SU-DHL-6 (cell line): ENCODE results near the gene ORMDL2.

ENCODE experiments used
- H2AFZ ChIP-seq: fragments of 200-600 bp; sonication (generic); 2 replicates; pipeline ENCODE4 v1.6.1; 2014; ENCODE audit warnings: low read depth, mild to moderate bottlenecking, moderate library complexity, mixed read lengths, antibody characterized with exemption, low read length; ENCODE audit not compliant: severe bottlenecking
- H3F3A ChIP-seq: fragments of 200-600 bp; shearing (Covaris generic); 2 replicates; pipeline ENCODE4 v1.6.0; 2016; ENCODE audit warnings: antibody characterized with exemption, mild to moderate bottlenecking; ENCODE audit not compliant: insufficient read depth
- H3K27ac ChIP-seq: fragments of 200-600 bp; sonication (generic); 2 replicates; pipeline ENCODE4 v1.5.1; 2016; ENCODE audit warnings: low read depth, mild to moderate bottlenecking, low read length, moderate library complexity, mixed read lengths
- H3K27me3 ChIP-seq: fragments of 200-600 bp; sonication (generic), shearing (Covaris generic); 2 replicates; pipeline ENCODE4 v1.6.0; 2014; ENCODE audit warnings: mild to moderate bottlenecking, low read length
- H3K36me3 ChIP-seq: fragments of 200-600 bp; sonication (generic); 2 replicates; pipeline ENCODE4 v1.6.1; 2014; ENCODE audit warnings: mild to moderate bottlenecking, low read length, mixed read lengths
- H3K4me2 ChIP-seq: fragments of 300-600, 200-600 bp; shearing (Covaris generic), sonication (generic); 2 replicates; pipeline ENCODE4 v1.6.0; 2014; ENCODE audit warnings: low read length, low read depth, mild to moderate bottlenecking; ENCODE audit not compliant: poor library complexity, severe bottlenecking
- H3K4me3 ChIP-seq: fragments of 200-600 bp; sonication (generic); 2 replicates; pipeline ENCODE4 v1.5.1; 2014; ENCODE audit warnings: antibody characterized with exemption, low read length, mild to moderate bottlenecking, mixed read lengths; ENCODE audit not compliant: insufficient read depth, poor library complexity, severe bottlenecking
- H3K79me2 ChIP-seq: fragments of 200-600 bp; sonication (generic); 2 replicates; pipeline ENCODE4 v1.6.1; 2014; ENCODE audit warnings: mild to moderate bottlenecking, low read length, moderate library complexity; ENCODE audit not compliant: insufficient read depth
- H3K9ac ChIP-seq: fragments of 200-600 bp; sonication (generic); 2 replicates; pipeline ENCODE4 v1.7.0; 2014; ENCODE audit warnings: mild to moderate bottlenecking, low read length
- H3K9me2 ChIP-seq: fragments of 200-600 bp; sonication (generic); replicated peaks from 2 replicates; pipeline ENCODE4 v1.6.1; 2014; ENCODE audit warnings: low read length; ENCODE audit not compliant: insufficient read depth
- H3K9me3 ChIP-seq: fragments of 200-600 bp; sonication (generic); 2 replicates; pipeline ENCODE4 v1.6.1; 2014; ENCODE audit warnings: low read length, mixed read lengths; ENCODE audit not compliant: insufficient read depth
- H4K20me1 ChIP-seq: fragments of 200-600 bp; sonication (generic); 2 replicates; pipeline ENCODE4 v1.6.1; 2014; ENCODE audit warnings: low read depth, mild to moderate bottlenecking, antibody characterized with exemption, low read length, moderate library complexity, mixed read lengths
- EZH2phosphoT487 ChIP-seq: fragments of 200-600 bp; sonication (generic), shearing (Covaris generic); conservative IDR thresholded peaks from 2 replicates; pipeline ENCODE4 v1.6.1; 2018; ENCODE audit warnings: mild to moderate bottlenecking, antibody characterized with exemption, low read length, moderate library complexity, mixed read lengths
- TF ChIP-seq, protein P1 (sequence below): fragments of 200-600 bp; sonication (generic); IDR thresholded peaks from one replicate; pipeline ENCODE4 v1.5.1; 2017; ENCODE audit warnings: antibody characterized with exemption, mild to moderate bottlenecking, low read length, moderate library complexity; ENCODE audit not compliant: insufficient read depth, poor library complexity, severe bottlenecking

ORMDL2 gene

GRCh38 chr12:55812088-55812487 lies 5.8 kb upstream of the ORMDL2 start:
- no peak for TF ChIP-seq EZH2phosphoT487
- TF ChIP-seq, protein P1, sequence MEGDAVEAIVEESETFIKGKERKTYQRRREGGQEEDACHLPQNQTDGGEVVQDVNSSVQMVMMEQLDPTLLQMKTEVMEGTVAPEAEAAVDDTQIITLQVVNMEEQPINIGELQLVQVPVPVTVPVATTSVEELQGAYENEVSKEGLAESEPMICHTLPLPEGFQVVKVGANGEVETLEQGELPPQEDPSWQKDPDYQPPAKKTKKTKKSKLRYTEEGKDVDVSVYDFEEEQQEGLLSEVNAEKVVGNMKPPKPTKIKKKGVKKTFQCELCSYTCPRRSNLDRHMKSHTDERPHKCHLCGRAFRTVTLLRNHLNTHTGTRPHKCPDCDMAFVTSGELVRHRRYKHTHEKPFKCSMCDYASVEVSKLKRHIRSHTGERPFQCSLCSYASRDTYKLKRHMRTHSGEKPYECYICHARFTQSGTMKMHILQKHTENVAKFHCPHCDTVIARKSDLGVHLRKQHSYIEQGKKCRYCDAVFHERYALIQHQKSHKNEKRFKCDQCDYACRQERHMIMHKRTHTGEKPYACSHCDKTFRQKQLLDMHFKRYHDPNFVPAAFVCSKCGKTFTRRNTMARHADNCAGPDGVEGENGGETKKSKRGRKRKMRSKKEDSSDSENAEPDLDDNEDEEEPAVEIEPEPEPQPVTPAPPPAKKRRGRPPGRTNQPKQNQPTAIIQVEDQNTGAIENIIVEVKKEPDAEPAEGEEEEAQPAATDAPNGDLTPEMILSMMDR: no peak
- H3K9me2 ChIP-seq: no peaks in the 10 kb centered on the region
- H3K27ac ChIP-seq: no peak overlapping the region
- peaks cover 99% of the 10 kb centered on the region for H3K79me2 ChIP-seq
- H3K27me3 ChIP-seq: no peaks in the 10 kb centered on the region
- no peak overlapping the region for H3K4me2 ChIP-seq
- H4K20me1 ChIP-seq: peaks cover 11% of the 10 kb centered on the region; the same call in 1 of the 2 replicates
- H3K36me3 ChIP-seq: peaks cover 9% of the 10 kb centered on the region; the same call in 1 of the 2 replicates
- no peaks in the 10 kb centered on the region for H3K9me3 ChIP-seq
- H3F3A ChIP-seq: no peaks in the 10 kb centered on the region
- H2AFZ ChIP-seq: no peak overlapping the region
- H3K9ac ChIP-seq: no peak overlapping the region
- H3K4me3 ChIP-seq: no peak overlapping the region

- H3K9me3 ChIP-seq: no peaks in the 10 kb centered on the region
- H3K27ac ChIP-seq: no peak overlapping the region
- H3K9me2 ChIP-seq: no peaks in the 10 kb centered on the region
- H3K79me2 ChIP-seq: peaks cover 94% of the 10 kb centered on the region
- H4K20me1 ChIP-seq: peaks cover 8% of the 10 kb centered on the region; the same call in 1 of the 2 replicates
- no peak for TF ChIP-seq EZH2phosphoT487
- TF ChIP-seq, protein P1: no peak
- no peaks in the 10 kb centered on the region for H3K36me3 ChIP-seq
- no peak overlapping the region for H3K4me3 ChIP-seq
- no peak overlapping the region for H2AFZ ChIP-seq
- no peaks in the 10 kb centered on the region for H3K27me3 ChIP-seq
- no peak overlapping the region for H3K9ac ChIP-seq
- 0 out of 2 replicates have a peak, but pooled peaks cover 1% of the 10 kb centered on the region for H3F3A ChIP-seq
- H3K4me2 ChIP-seq: no peak overlapping the region
Measured at GRCh38 chr12:55814257-55814656, 3.6 kb upstream of the ORMDL2 start.

GRCh38 chr12:55815473-55815872 lies 2.4 kb upstream of the ORMDL2 start:
- Histone ChIP-seq H3F3A (peaks cover 8% of the 10 kb centered on the region; the same call in 1 of the 2 replicates), H4K20me1 (peaks cover 8% of the 10 kb centered on the region; the same call in 1 of the 2 replicates), H3K36me3 (0 out of 2 replicates have a peak, but pooled peaks cover under 1% of the 10 kb centered on the region), H3K27ac (no peak overlapping the region), H3K9me2 (no peaks in the 10 kb centered on the region), H3K79me2 (peaks cover 86% of the 10 kb centered on the region), H3K27me3 (no peaks in the 10 kb centered on the region), H2AFZ (no peak overlapping the region), H3K9me3 (no peaks in the 10 kb centered on the region), H3K4me2 (peak overlapping the region; percentile 95), H3K4me3 (peak overlapping the region; percentile 80), H3K9ac (peak overlapping the region; percentile 83)
- TF ChIP-seq, protein P1: no peak
- TF ChIP-seq EZH2phosphoT487: no peak
